ENCODE data around the gene PRDM16.

The PRDM16 gene

DNA sequence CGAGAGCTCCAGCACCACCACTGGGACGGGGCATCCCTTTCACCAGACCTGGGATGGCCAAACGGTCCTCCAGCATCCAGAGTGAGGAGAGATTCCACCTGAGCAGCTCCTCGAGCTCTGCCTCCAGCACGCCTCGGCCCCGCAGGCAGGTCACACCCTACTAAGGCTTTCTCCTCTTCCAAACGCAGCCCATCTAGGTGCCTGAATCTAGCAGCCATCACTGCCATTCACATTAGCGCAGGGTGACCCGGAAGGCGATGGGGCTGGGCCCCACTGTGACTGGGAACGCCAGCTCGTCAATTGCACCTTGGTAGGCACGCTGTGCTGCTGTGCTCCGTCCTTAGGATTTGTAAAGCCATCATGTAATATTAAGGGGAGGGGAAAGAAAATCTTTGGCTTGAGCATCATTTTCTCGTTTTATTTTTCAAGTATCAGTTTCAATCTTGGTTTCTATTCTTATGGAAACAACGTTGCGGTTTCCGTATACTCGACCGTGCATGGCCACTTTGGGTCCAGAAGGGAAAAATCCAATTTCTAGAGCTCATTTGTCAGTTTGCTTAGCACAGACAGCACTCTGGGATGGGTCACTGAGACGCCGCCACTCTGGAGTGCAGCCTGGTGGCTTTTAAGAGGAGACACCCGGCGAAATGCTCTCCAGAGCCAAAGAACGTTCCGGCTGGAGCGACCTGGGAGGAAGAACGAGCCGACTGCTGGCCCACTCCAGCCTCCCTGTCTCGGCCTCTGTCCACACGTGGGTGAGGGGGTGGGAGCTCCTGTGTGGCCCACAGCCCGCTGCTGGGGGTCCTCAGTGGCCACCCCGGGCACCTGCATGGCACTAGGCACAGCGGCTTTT is 173.6 kb downstream of the PRDM16 start:
- CTCF ChIA-PET, result no interaction called here
- TF ChIP-seq, protein P1, sequence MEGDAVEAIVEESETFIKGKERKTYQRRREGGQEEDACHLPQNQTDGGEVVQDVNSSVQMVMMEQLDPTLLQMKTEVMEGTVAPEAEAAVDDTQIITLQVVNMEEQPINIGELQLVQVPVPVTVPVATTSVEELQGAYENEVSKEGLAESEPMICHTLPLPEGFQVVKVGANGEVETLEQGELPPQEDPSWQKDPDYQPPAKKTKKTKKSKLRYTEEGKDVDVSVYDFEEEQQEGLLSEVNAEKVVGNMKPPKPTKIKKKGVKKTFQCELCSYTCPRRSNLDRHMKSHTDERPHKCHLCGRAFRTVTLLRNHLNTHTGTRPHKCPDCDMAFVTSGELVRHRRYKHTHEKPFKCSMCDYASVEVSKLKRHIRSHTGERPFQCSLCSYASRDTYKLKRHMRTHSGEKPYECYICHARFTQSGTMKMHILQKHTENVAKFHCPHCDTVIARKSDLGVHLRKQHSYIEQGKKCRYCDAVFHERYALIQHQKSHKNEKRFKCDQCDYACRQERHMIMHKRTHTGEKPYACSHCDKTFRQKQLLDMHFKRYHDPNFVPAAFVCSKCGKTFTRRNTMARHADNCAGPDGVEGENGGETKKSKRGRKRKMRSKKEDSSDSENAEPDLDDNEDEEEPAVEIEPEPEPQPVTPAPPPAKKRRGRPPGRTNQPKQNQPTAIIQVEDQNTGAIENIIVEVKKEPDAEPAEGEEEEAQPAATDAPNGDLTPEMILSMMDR (conservative IDR thresholded peaks at IDR 0.05; ENCODE audit: low read depth), result no peak
- POLR2A ChIA-PET (ENCODE audit: low non-redundant PET), result interaction anchor here (0.7 kb wide), 1 partner anchor 134 kb away, joined by 3 read pairs; no protein-coding TSS in a partner anchor
- DNase-seq (ENCODE audit: low spot score), result no peak
- H3K27ac ChIP-seq, result no peak overlapping the region

DNA sequence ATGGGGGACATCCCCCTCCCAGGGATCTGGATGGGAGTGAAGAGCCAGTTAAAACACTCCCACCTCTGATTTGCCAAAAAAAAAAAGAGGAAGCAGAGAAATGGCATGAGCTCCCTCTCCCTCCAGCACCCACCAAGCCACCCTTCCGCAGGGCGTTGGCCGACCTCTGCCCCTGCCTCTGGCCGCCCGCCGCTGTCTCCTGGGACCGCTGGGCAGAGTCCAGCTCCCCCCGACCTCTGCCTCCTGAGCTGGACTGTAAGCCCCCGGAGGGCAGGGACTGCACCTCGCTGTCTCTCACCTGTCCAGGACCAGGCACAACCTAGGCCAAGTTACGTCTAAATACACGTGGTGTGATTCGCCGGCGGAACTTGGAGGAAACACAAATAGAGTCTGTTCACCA is 174.3 kb downstream of the PRDM16 start:
- no peak overlapping the region for H3K27ac ChIP-seq
- TF ChIP-seq, protein P1 (conservative IDR thresholded peaks at IDR 0.05; ENCODE audit: low read depth), result no peak
- CTCF ChIA-PET, result no interaction called here
- DNase-seq (ENCODE audit: low spot score), result no peak
- POLR2A ChIA-PET (ENCODE audit: low non-redundant PET), result interaction anchor here (0.7 kb wide), 1 partner anchor 135 kb away, joined by 3 read pairs; no protein-coding TSS in a partner anchor

DNA sequence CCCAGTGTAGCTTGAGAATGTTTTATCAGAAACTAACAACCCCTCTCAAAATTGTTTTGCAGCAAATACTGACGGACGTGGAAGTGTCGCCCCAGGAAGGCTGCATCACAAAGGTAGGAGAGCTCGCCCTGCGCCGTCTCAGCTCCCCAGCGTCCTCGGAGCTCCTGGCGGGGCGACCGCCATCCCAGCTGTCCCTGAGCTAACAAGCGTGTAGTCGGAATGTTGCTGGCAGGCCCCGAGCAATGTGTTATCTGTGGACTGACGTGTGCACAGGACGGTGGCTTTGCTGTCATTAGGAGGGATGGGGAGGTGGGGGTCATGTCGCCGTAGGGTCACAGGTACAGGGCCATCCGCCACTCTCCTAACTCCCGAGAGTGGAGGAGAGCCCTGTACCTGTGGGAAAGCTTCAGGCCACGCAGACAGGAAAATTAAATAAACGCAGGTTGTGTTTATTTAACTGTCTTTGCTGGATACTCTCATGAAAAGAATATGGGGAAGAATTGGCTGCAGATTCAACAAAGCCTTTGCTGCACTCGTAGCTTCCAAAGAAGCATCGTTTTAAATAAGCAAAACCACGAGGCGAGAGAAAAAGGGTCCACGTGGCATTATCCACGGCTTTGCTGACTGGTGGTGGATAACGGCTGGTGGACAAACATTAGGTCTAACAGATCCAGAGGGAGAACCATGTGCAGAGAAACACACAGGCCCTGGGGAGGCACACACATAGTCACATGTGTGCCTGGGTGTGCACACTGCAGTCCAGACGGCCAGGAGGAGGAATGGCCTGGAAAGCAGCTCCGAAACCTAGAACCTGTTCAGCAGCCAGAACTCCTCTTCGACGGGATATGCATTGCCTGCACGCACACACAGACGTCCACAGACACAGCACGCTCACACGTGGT is 175.3 kb downstream of the PRDM16 start:
- TF ChIP-seq, protein P1 (conservative IDR thresholded peaks at IDR 0.05; ENCODE audit: low read depth), result no peak
- no peak for DNase-seq (ENCODE audit: low spot score)
- POLR2A ChIA-PET (ENCODE audit: low non-redundant PET), result interaction anchor here (0.7 kb wide), 1 partner anchor 16 kb away, joined by 3 read pairs; no protein-coding TSS in a partner anchor
- H3K27ac ChIP-seq, result no peak overlapping the region
- CTCF ChIA-PET, result no interaction called here

DNA sequence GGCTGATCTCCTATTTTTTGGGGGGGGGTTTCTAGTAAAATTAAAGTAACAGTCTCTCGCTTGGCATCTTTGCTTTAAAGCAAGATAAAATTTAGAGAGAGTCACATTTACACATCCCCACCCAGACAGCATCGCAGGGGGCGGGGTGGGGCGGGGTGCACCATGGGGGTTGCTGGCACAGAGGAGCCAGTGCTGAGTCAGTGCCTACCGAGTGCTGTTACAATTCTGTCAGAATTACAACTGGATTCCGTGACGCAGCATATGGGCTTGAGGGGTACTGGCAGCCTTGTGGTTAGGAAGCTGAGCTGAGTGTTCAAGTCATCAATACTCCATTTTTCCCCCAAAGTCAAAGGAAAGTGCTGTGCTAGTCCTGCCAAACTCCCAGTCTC is 175.9 kb downstream of the PRDM16 start:
- POLR2A ChIA-PET (ENCODE audit: low non-redundant PET), result interaction anchor here (0.7 kb wide), 1 partner anchor 16 kb away, joined by 3 read pairs; no protein-coding TSS in a partner anchor
- CTCF ChIA-PET, result no interaction called here
- TF ChIP-seq, protein P1 (conservative IDR thresholded peaks at IDR 0.05; ENCODE audit: low read depth), result no peak
- no peak for DNase-seq (ENCODE audit: low spot score)
- no peak overlapping the region for H3K27ac ChIP-seq

DNA sequence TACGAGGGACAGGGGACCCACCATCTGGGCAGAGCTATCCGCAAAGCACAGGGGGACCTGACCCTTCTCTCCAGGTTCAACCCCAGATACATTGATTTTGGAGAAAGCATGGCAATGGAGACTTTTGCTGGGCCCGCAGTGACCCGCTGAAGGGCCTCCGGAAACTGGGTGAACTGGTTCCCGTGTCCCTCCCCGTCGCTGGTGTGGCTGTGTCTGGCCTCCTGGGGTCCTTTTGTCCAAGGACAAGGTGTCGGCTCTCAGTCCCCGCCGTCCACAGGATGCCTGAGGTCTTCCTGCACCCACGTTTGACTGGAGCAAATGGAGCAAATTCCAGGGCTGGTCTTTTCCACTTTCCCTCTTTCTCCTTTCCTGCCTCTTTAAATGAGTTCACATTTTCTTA is 176.3 kb downstream of the PRDM16 start:
- no peak overlapping the region for H3K27ac ChIP-seq
- ChIA-PET CTCF (no interaction called here), POLR2A (ENCODE audit: low non-redundant PET) (no interaction called here)
- TF ChIP-seq, protein P1 (conservative IDR thresholded peaks at IDR 0.05; ENCODE audit: low read depth), result no peak
- no peak for DNase-seq (ENCODE audit: low spot score)

DNA sequence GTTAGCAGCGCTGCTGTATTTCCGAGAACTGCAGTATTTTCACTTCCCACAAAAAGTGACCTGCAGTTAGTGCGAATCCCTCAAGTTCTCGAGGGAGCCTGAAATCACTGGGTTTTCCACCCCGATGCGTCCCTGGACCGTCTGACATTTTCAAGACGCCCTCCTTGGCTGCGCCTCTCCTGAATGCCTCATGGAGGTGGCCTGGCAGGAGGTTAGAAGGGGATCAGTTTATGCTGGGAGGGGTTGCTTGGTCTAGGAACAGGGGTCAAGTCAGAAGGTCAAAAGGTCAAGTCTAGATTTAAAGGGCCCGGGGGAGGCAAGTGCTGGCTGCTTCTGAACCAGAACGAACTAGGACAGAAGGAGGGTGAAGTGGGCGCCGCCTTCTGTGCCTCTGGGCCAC is 176.8 kb downstream of the PRDM16 start:
- no peak overlapping the region for H3K27ac ChIP-seq
- ChIA-PET POLR2A (ENCODE audit: low non-redundant PET) (no interaction called here), CTCF (no interaction called here)
- DNase-seq (ENCODE audit: low spot score), result no peak
- TF ChIP-seq, protein P1 (conservative IDR thresholded peaks at IDR 0.05; ENCODE audit: low read depth), result no peak
